Parathyroid adenoma (tissue), 2 donors: Measurements from ENCODE around the gene KLHL3.

Experiments
- H2AFZ ChIP-seq: fragments of 300-600 bp; sonication (generic); one replicate; pipeline ENCODE4 v1.7.0; 2017; ENCODE audit warnings: antibody characterized with exemption, mild to moderate bottlenecking
- H3K27ac ChIP-seq: fragments of 300-600 bp; sonication (generic); one replicate; pipeline ENCODE4 v1.7.0; 2017
- H3K27me3 ChIP-seq: fragments of 300-600 bp; sonication (generic); one replicate; pipeline ENCODE4 v1.7.0; 2017; ENCODE audit warnings: low read length; ENCODE audit not compliant: control insufficient read depth, insufficient read depth
- H3K36me3 ChIP-seq: fragments of 300-600 bp; sonication (generic); one replicate; pipeline ENCODE4 v1.7.0; 2017; ENCODE audit warnings: low read length; ENCODE audit not compliant: control insufficient read depth, insufficient read depth
- H3K4me1 ChIP-seq: fragments of 300-600 bp; sonication (generic); one replicate; pipeline ENCODE4 v1.7.0; 2017; ENCODE audit warnings: control low read depth
- H3K4me2 ChIP-seq: fragments of 300-600 bp; sonication (generic); one replicate; pipeline ENCODE4 v1.7.0; 2017; ENCODE audit warnings: low read length
- H3K4me3 ChIP-seq: fragments of 300-600 bp; sonication (generic); one replicate; pipeline ENCODE4 v1.7.0; 2017; ENCODE audit warnings: low read depth, low read length
- H3K79me2 ChIP-seq: fragments of 300-600 bp; sonication (generic); one replicate; pipeline ENCODE4 v1.7.0; 2017; ENCODE audit warnings: control low read depth
- H3K9ac ChIP-seq: fragments of 300-600 bp; sonication (generic); one replicate; pipeline ENCODE4 v1.7.0; 2017; ENCODE audit warnings: mild to moderate bottlenecking
- H3K9me3 ChIP-seq: fragments of 300-600 bp; sonication (generic); one replicate; pipeline ENCODE4 v1.7.0; 2017; ENCODE audit warnings: low read length; ENCODE audit not compliant: control insufficient read depth
- CTCF ChIP-seq: fragments of 300-600 bp; sonication (generic); IDR thresholded peaks from one replicate; pipeline ENCODE4 v1.7.0; 2017; ENCODE audit warnings: antibody characterized with exemption, mild to moderate bottlenecking
- donor health status: primary hyperparathyroidism.

Gene KLHL3

GRCh38 chr5:137572042-137572695 is 163.7 kb downstream of the KLHL3 start:
- no peaks in the 10 kb centered on the region for H3K27me3 ChIP-seq
- no peak overlapping the region for H3K9ac ChIP-seq
- no peaks in the 10 kb centered on the region for H3K9me3 ChIP-seq
- H3K36me3 ChIP-seq, result no peaks in the 10 kb centered on the region
- no peaks in the 10 kb centered on the region for H3K4me1 ChIP-seq
- no peak overlapping the region for H2AFZ ChIP-seq
- H3K27ac ChIP-seq, result no peak overlapping the region
- no peaks in the 10 kb centered on the region for H3K79me2 ChIP-seq
- no peak for TF ChIP-seq CTCF
- no peak overlapping the region for H3K4me2 ChIP-seq
- H3K4me3 ChIP-seq, result no peak overlapping the region

- Histone ChIP-seq H3K4me1 (no peaks in the 10 kb centered on the region), H3K4me3 (no peak overlapping the region), H3K36me3 (no peaks in the 10 kb centered on the region), H3K9me3 (no peaks in the 10 kb centered on the region), H3K9ac (no peak overlapping the region), H2AFZ (no peak overlapping the region), H3K4me2 (no peak overlapping the region), H3K79me2 (no peaks in the 10 kb centered on the region), H3K27ac (no peak overlapping the region), H3K27me3 (no peaks in the 10 kb centered on the region)
- TF ChIP-seq CTCF, result no peak
Observed at GRCh38 chr5:137570070-137570469, 165.8 kb downstream of the KLHL3 start.
